ENCODE measurements around the gene MVB12B.

DNA sequence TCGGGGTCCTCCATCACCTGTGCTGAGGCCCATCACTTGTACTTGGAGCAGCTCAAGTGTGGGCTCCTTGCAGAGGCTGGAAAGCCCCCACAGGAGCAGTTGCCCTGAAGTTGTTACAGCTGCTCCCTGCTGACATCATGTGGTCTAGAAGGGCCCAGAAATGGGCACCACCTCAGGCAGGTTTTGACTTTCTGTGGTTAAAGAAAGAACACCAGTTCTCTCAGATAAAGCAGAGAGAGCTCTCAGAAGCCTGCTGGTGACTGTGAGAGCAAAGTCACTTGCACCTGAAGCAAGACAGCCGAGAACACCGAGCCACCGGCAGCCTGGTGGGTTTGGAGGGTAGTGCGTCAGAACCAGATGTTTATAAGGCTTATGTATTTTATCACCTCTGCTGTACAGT, 70.4 kb downstream of the MVB12B start:
- TF ChIP-seq POLR2AphosphoS5 (IDR thresholded peaks at IDR 0.05; ENCODE audit: low read depth, low read length) (no peak), CBX8 (IDR thresholded peaks at IDR 0.05; ENCODE audit: borderline replicate concordance, low read depth, low read length) (no peak), EP300 (IDR thresholded peaks at IDR 0.05; ENCODE audit: borderline replicate concordance in 1 of 2, low read depth in 2 of 2, low read length in 2 of 2) (no peak), GTF2F1 (IDR thresholded peaks at IDR 0.05; ENCODE audit: borderline replicate concordance, low read depth, low read length) (no peak)
- TF ChIP-seq, protein P1, sequence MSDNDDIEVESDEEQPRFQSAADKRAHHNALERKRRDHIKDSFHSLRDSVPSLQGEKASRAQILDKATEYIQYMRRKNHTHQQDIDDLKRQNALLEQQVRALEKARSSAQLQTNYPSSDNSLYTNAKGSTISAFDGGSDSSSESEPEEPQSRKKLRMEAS (IDR thresholded peaks at IDR 0.05), result no peak
- TF ChIP-seq, protein P2, sequence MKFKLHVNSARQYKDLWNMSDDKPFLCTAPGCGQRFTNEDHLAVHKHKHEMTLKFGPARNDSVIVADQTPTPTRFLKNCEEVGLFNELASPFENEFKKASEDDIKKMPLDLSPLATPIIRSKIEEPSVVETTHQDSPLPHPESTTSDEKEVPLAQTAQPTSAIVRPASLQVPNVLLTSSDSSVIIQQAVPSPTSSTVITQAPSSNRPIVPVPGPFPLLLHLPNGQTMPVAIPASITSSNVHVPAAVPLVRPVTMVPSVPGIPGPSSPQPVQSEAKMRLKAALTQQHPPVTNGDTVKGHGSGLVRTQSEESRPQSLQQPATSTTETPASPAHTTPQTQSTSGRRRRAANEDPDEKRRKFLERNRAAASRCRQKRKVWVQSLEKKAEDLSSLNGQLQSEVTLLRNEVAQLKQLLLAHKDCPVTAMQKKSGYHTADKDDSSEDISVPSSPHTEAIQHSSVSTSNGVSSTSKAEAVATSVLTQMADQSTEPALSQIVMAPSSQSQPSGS (IDR thresholded peaks at IDR 0.05; ENCODE audit: low read length), result no peak
